GM18951 (cell line): Measurements from ENCODE around the gene ACTA2.

Experiments
- POLR2A ChIP-seq: IDR thresholded peaks from 4 replicates; pipeline ENCODE4 v1.6.1; 2011; ENCODE audit warnings: mild to moderate bottlenecking; ENCODE audit not compliant: insufficient read length, insufficient read depth; ENCODE audit errors: extremely low read depth
- in situ Hi-C: fragments of 300-500 bp; cut with MboI; formaldehyde crosslinking; loops from one replicate; pipeline ENCODE4 v1.12.0; 2022; ENCODE audit warnings: low sequenced_read_pairs, mixed read lengths, inconsistent platforms; ENCODE audit not compliant: unreplicated experiment

ACTA2 gene

GRCh38 chr10:88933564-88933963 is 19.0 kb downstream of the ACTA2 start:
- in situ Hi-C loops = loop anchor here (10.0 kb wide), 2 partner anchors 91 to 291 kb away; no protein-coding TSS in a partner anchor
- TF ChIP-seq POLR2A = no peak

GRCh38 chr10:88932539-88933256 is 19.9 kb downstream of the ACTA2 start:
- no peak for TF ChIP-seq POLR2A
- in situ Hi-C loops = loop anchor here (10.0 kb wide), 2 partner anchors 92 to 292 kb away; no protein-coding TSS in a partner anchor

- in situ Hi-C loops = loop anchor here (10.0 kb wide), 2 partner anchors 93 to 293 kb away; no protein-coding TSS in a partner anchor
These were observed 20.5 kb downstream of the ACTA2 start for GRCh38 chr10:88932029-88932428.

GRCh38 chr10:88931548-88931947 is 21.0 kb downstream of the ACTA2 start:
- no peak for TF ChIP-seq POLR2A
- in situ Hi-C loops = loop anchor here (10.0 kb wide), 2 partner anchors 93 to 293 kb away; no protein-coding TSS in a partner anchor

- no peak for TF ChIP-seq POLR2A
- in situ Hi-C loops = loop anchor here (10.0 kb wide), 1 partner anchor 93 kb away; no protein-coding TSS in a partner anchor
These were observed 24.3 kb downstream of the ACTA2 start for GRCh38 chr10:88928254-88928653.

- TF ChIP-seq POLR2A = no peak
- in situ Hi-C loops = loop anchor here (10.0 kb wide), 1 partner anchor 93 kb away; no protein-coding TSS in a partner anchor
These were observed 25.2 kb downstream of the ACTA2 start for GRCh38 chr10:88927416-88927690.

- in situ Hi-C loops = loop anchor here (10.0 kb wide), 1 partner anchor 92 kb away; no protein-coding TSS in a partner anchor
- TF ChIP-seq POLR2A = no peak
These were observed 25.8 kb downstream of the ACTA2 start for GRCh38 chr10:88926566-88927415.

GRCh38 chr10:88923520-88923919 is 29.1 kb downstream of the ACTA2 start:
- TF ChIP-seq POLR2A = no peak
- in situ Hi-C loops = loop anchor here (10.0 kb wide), 1 partner anchor 89 kb away; no protein-coding TSS in a partner anchor

GRCh38 chr10:88922041-88922440 is 30.5 kb downstream of the ACTA2 start:
- no peak for TF ChIP-seq POLR2A
- in situ Hi-C loops = loop anchor here (10.0 kb wide), 1 partner anchor 87 kb away; no protein-coding TSS in a partner anchor

- in situ Hi-C loops = loop anchor here (10.0 kb wide), 1 partner anchor 86 kb away; no protein-coding TSS in a partner anchor
These were observed 31.5 kb downstream of the ACTA2 start for GRCh38 chr10:88920986-88921593.

GRCh38 chr10:88920198-88920597 is 32.4 kb downstream of the ACTA2 start:
- in situ Hi-C loops = loop anchor here (10.0 kb wide), 1 partner anchor 85 kb away; no protein-coding TSS in a partner anchor
- TF ChIP-seq POLR2A = no peak

More at GRCh38 chr10:88920986-88921593, 31.5 kb downstream of the ACTA2 start:
- TF ChIP-seq POLR2A = no peak

GRCh38 chr10:88919041-88919440 is 33.5 kb downstream of the ACTA2 start:
- TF ChIP-seq POLR2A = no peak
- in situ Hi-C loops = no loop called here

GRCh38 chr10:88918191-88918905 is 34.2 kb downstream of the ACTA2 start:
- TF ChIP-seq POLR2A = no peak

GRCh38 chr10:88916986-88917385 is 35.6 kb downstream of the ACTA2 start:
- TF ChIP-seq POLR2A = no peak
- in situ Hi-C loops = no loop called here

More at GRCh38 chr10:88918191-88918905, 34.2 kb downstream of the ACTA2 start:
- in situ Hi-C loops = no loop called here
